HG02642 (cell line): ENCODE measurements around the gene FNDC3A.

Source experiments
- ATAC-seq: cut with Tn5 transposase; IDR thresholded peaks from one replicate; pipeline ENCODE4 v1.9.1; 2021; ENCODE audit warnings: mild to moderate bottlenecking; ENCODE audit not compliant: unreplicated experiment, poor library complexity

FNDC3A gene, protein sequence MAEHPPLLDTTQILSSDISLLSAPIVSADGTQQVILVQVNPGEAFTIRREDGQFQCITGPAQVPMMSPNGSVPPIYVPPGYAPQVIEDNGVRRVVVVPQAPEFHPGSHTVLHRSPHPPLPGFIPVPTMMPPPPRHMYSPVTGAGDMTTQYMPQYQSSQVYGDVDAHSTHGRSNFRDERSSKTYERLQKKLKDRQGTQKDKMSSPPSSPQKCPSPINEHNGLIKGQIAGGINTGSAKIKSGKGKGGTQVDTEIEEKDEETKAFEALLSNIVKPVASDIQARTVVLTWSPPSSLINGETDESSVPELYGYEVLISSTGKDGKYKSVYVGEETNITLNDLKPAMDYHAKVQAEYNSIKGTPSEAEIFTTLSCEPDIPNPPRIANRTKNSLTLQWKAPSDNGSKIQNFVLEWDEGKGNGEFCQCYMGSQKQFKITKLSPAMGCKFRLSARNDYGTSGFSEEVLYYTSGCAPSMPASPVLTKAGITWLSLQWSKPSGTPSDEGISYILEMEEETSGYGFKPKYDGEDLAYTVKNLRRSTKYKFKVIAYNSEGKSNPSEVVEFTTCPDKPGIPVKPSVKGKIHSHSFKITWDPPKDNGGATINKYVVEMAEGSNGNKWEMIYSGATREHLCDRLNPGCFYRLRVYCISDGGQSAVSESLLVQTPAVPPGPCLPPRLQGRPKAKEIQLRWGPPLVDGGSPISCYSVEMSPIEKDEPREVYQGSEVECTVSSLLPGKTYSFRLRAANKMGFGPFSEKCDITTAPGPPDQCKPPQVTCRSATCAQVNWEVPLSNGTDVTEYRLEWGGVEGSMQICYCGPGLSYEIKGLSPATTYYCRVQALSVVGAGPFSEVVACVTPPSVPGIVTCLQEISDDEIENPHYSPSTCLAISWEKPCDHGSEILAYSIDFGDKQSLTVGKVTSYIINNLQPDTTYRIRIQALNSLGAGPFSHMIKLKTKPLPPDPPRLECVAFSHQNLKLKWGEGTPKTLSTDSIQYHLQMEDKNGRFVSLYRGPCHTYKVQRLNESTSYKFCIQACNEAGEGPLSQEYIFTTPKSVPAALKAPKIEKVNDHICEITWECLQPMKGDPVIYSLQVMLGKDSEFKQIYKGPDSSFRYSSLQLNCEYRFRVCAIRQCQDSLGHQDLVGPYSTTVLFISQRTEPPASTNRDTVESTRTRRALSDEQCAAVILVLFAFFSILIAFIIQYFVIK

DNA sequence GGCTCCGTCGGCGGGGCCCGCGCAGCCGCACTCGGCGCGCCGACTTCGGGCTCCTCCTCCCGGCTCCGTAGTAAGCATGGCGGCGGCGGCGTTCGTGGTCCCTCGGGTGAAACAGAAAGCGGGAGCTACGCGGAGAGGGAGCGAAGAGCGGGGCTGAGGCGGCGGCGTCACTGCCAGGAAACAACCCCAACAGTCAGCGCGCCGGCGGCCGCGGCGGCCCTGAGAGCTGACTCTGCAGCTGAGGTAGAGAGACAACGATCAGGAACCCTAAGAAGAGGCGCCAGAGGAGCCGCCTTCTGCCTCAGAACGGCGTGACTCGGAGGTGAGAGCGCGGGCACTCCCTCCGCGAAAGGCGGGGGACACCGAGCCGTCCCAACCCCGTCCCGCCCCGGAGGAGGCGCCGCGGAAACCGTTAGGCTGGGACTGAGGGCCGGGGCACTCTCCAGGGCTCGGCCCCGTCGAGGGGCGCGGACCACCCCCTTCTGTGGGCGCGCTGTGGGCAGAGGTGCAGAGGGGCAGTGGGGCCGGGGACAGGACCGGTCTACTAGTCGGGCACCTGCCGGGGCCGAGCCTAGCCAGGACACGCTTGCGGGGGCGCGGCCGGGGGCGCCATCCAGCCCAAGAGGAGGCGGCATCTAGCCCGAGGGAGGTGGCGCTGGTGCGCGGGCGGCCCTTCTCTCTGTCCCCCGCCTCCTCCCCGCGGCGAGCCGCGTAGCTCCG is at the start of gene FNDC3A:
Gene FNDC3A (plus strand): TSS at position 57 of the 720 bp plus-strand sequence. CDS start 30,279 bp downstream, outside the sequence.
- ATAC-seq, result peak; percentile 71

GRCh38 chr13:48928757-48929430 is 46.8 kb upstream of the FNDC3A start:
- no peak for ATAC-seq

DNA sequence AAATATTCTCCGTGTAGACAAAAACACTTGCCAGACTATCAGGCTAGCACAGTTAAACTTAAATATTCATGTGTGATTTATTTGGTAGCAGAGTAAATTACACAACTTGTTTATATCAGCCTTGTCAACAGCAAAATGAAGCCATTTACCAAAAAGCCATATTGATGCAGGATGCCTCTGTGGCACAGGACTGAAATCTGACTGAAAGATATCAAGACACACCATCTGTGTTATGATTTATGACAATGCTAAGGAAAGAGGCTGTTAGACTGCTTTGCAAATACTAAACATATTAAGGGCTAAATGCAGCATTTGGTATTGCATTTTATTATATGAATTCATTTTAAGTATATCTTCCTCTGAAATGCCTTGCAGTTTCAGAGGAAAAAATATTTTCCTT is 44.8 kb upstream of the FNDC3A start:
- no peak for ATAC-seq

GRCh38 chr13:48938308-48938943 is 37.3 kb upstream of the FNDC3A start:
- no peak for ATAC-seq

DNA sequence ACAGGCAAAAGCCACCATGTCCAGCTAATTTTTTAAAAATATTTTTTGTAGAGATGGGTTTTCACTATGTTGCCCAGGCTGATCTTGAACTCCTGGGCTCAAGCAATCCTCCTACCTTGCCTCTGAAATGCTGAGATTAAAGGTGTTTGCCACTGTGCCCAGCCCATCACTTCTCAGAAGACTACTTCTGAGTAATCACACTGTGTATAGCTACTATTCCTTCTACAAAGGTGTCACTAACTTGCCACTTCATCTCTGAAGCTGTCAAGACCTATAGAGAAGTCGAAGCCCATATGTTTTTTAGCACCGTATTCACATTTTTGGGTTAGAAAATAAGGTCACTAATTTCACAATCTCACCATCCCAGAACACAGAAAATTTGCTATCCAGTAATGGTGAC is 36.0 kb upstream of the FNDC3A start:
- ATAC-seq, result no peak

DNA sequence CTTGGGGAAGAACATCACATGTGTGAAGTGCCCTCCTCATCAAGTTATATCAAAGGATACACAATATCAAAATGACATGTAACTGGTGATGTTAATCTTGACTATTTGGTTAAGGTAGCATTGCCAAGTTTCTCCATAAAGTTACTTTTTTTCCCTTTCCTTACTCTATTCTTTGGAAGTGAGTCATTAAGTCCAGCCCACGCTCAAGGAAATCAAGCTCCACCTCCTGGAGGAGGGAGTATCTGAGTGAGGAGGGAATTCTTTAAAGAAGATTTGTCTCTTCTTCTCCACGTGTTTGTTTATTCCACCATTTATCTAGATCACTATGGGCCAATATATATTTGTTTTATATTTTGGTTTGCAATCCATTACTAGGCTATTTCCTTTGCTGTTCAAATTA is 33.6 kb upstream of the FNDC3A start:
- ATAC-seq, result no peak

GRCh38 chr13:48944221-48944620 is 31.5 kb upstream of the FNDC3A start:
- ATAC-seq, result no peak

GRCh38 chr13:48945626-48946025 is 30.1 kb upstream of the FNDC3A start:
- no peak for ATAC-seq

DNA sequence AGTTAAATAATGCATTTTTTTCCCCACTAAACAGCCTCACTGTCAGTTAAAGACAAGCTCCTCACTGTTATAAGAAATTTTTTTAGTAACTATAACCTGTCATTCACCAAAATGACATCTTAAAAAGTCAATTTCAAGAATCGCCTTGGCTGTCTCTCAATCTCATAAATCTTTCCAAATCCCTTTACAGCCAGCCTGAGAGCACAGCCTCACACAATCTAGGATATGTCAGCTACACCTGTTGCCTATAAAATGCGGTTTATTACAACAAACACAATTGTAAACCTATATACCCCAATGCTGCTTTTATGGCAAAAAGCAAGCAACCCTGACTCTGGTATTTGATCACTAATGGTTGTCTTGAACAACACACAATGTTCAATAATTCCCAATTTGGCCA is 29.5 kb upstream of the FNDC3A start:
- no peak for ATAC-seq

- no peak for ATAC-seq
These were observed 25.9 kb upstream of the FNDC3A start for GRCh38 chr13:48949566-48950500.

DNA sequence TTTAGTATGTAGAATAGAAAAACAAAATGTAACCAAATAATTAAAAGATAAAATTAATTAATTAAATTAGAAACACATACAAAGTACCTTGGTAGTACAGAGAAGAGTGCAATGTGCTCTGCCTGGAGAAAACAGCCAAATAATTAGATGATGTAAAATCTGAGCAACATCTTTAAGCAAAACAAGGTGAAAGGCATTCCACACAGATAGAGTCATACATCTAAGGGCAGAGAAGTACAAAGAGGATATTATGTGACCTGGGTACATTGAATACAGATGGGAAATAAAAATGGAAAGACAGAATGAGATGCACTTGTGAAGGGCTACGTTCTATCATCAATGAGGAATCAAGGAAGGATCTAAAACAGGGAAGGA is 25.2 kb upstream of the FNDC3A start:
- ATAC-seq, result no peak

- no peak for ATAC-seq
These were observed 21.6 kb upstream of the FNDC3A start for GRCh38 chr13:48954081-48954480.

GRCh38 chr13:48955536-48955935 is 20.2 kb upstream of the FNDC3A start:
- ATAC-seq, result no peak

DNA sequence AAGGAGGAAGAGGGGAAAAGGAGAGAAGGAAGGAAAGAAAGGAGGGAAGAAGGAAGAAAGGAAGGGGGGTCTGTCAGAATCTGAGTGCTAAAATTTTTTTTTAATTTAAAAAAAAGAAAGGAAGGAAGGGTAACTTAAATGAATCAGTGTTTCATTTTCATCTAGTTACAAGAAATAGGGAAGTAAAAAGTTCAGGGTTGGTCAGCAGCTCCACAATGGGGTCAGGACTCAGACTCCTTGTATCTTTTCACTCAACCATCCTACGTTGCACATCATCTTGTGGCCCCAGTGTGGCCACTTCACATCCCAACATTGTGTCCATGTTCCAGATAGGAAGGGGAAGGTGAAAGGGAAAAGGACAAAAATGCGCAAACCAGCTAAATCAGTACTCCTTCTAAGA is 14.3 kb upstream of the FNDC3A start:
- no peak for ATAC-seq

GRCh38 chr13:48962281-48962680 is 13.4 kb upstream of the FNDC3A start:
- ATAC-seq, result no peak

DNA sequence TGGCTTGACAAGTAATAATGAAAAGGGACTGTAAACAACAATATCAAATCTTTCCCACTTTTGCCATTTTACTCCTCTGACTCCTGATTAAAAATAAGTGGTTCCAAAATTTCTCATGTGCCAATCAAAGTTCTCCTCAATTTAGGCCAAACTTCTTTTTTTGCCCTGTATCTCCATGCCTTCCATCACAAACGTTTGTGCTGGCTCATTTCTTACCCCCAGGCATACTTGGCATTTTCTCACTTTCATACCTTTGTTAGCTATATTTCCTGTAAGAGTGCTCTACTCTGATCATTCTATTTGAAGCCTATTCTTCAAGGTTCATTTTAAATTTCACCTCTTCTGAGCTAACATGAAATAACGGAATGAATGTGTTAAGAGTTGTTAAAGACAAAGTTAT is 10.0 kb upstream of the FNDC3A start:
- ATAC-seq, result no peak

DNA sequence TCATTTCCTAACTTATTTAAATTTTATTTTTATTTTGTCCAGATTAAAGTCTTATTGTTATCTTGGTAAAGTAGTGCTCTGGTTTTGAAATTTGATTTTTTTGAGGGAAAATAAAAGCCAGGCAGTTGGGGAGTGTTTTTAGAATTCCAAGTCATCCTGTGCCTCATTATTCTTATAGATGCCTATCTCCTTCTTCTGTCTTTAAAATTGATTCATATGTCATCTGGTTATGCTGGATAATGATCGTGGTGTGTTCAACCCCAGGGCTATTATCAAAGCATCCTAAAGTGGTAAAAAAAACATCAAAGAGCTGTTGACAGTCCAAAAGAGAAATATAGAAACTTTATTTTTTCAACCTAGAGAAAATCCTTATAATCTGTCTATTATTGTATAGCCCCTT is 6.0 kb upstream of the FNDC3A start:
- no peak for ATAC-seq

GRCh38 chr13:48973845-48974431 is 1.8 kb upstream of the FNDC3A start:
- no peak for ATAC-seq
